SU-DHL-6 (cell line): ENCODE measurements around the gene KDM2A.

Source experiments
- H2AFZ ChIP-seq: fragments of 200-600 bp; sonication (generic); 2 replicates; pipeline ENCODE4 v1.6.1; 2014; ENCODE audit warnings: low read depth, mild to moderate bottlenecking, moderate library complexity, mixed read lengths, antibody characterized with exemption, low read length; ENCODE audit not compliant: severe bottlenecking
- H3F3A ChIP-seq: fragments of 200-600 bp; shearing (Covaris generic); 2 replicates; pipeline ENCODE4 v1.6.0; 2016; ENCODE audit warnings: antibody characterized with exemption, mild to moderate bottlenecking; ENCODE audit not compliant: insufficient read depth
- H3K27ac ChIP-seq: fragments of 200-600 bp; sonication (generic); 2 replicates; pipeline ENCODE4 v1.5.1; 2016; ENCODE audit warnings: low read depth, mild to moderate bottlenecking, low read length, moderate library complexity, mixed read lengths
- H3K27me3 ChIP-seq: fragments of 200-600 bp; sonication (generic), shearing (Covaris generic); 2 replicates; pipeline ENCODE4 v1.6.0; 2014; ENCODE audit warnings: mild to moderate bottlenecking, low read length
- H3K36me3 ChIP-seq: fragments of 200-600 bp; sonication (generic); 2 replicates; pipeline ENCODE4 v1.6.1; 2014; ENCODE audit warnings: mild to moderate bottlenecking, low read length, mixed read lengths
- H3K4me2 ChIP-seq: fragments of 300-600, 200-600 bp; shearing (Covaris generic), sonication (generic); 2 replicates; pipeline ENCODE4 v1.6.0; 2014; ENCODE audit warnings: low read length, low read depth, mild to moderate bottlenecking; ENCODE audit not compliant: poor library complexity, severe bottlenecking
- H3K4me3 ChIP-seq: fragments of 200-600 bp; sonication (generic); 2 replicates; pipeline ENCODE4 v1.5.1; 2014; ENCODE audit warnings: antibody characterized with exemption, low read length, mild to moderate bottlenecking, mixed read lengths; ENCODE audit not compliant: insufficient read depth, poor library complexity, severe bottlenecking
- H3K79me2 ChIP-seq: fragments of 200-600 bp; sonication (generic); 2 replicates; pipeline ENCODE4 v1.6.1; 2014; ENCODE audit warnings: mild to moderate bottlenecking, low read length, moderate library complexity; ENCODE audit not compliant: insufficient read depth
- H3K9ac ChIP-seq: fragments of 200-600 bp; sonication (generic); 2 replicates; pipeline ENCODE4 v1.7.0; 2014; ENCODE audit warnings: mild to moderate bottlenecking, low read length
- H3K9me2 ChIP-seq: fragments of 200-600 bp; sonication (generic); replicated peaks from 2 replicates; pipeline ENCODE4 v1.6.1; 2014; ENCODE audit warnings: low read length; ENCODE audit not compliant: insufficient read depth
- H3K9me3 ChIP-seq: fragments of 200-600 bp; sonication (generic); 2 replicates; pipeline ENCODE4 v1.6.1; 2014; ENCODE audit warnings: low read length, mixed read lengths; ENCODE audit not compliant: insufficient read depth
- H4K20me1 ChIP-seq: fragments of 200-600 bp; sonication (generic); 2 replicates; pipeline ENCODE4 v1.6.1; 2014; ENCODE audit warnings: low read depth, mild to moderate bottlenecking, antibody characterized with exemption, low read length, moderate library complexity, mixed read lengths
- EZH2phosphoT487 ChIP-seq: fragments of 200-600 bp; sonication (generic), shearing (Covaris generic); conservative IDR thresholded peaks from 2 replicates; pipeline ENCODE4 v1.6.1; 2018; ENCODE audit warnings: mild to moderate bottlenecking, antibody characterized with exemption, low read length, moderate library complexity, mixed read lengths
- TF ChIP-seq, protein P1 (sequence below): fragments of 200-600 bp; sonication (generic); IDR thresholded peaks from one replicate; pipeline ENCODE4 v1.5.1; 2017; ENCODE audit warnings: antibody characterized with exemption, mild to moderate bottlenecking, low read length, moderate library complexity; ENCODE audit not compliant: insufficient read depth, poor library complexity, severe bottlenecking

Gene KDM2A

DNA sequence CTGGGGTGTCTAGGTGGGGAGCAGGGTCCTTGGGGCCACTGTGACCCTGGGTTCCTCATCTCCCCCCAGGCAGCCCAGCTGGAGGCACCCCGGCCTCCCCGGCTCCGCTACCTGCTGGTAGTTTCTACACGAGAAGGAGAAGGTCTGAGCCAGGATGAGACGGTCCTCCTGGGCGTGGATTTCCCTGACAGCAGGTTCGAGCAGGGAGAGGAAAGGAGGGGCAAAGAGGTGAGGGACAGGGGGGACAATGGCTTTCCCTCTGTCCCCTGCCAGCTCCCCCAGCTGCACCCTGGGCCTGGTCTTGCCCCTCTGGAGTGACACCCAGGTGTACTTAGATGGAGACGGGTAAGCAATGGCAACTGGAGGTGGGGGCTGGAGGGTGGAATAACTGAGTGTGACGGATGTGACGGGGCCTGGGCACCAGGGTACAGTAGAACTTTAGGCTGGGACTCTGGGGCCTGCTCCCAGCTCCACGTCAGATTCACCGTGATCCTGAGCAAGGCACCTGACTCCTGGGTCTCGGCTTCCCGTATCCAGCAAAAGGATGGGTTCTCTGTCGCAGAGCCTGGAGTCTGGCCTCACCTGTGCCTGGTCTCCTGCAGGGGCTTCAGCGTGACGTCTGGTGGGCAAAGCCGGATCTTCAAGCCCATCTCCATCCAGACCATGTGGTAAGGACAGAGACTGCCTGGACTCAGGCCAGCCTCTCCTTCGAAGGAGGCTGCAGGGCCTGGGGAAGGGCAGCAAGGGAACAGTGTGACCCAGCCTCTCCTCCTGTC, 187.9 kb downstream of the KDM2A start:
- Histone ChIP-seq H3K9me2 (no peaks in the 10 kb centered on the region), H3K36me3 (no peaks in the 10 kb centered on the region), H3F3A (no peaks in the 10 kb centered on the region), H2AFZ (no peak overlapping the region), H3K27me3 (no peaks in the 10 kb centered on the region), H4K20me1 (no peaks in the 10 kb centered on the region), H3K79me2 (no peaks in the 10 kb centered on the region), H3K4me2 (no peak overlapping the region), H3K4me3 (no peak overlapping the region), H3K27ac (no peak overlapping the region), H3K9me3 (no peaks in the 10 kb centered on the region), H3K9ac (no peak overlapping the region)
- no peak for TF ChIP-seq EZH2phosphoT487
- TF ChIP-seq, protein P1, sequence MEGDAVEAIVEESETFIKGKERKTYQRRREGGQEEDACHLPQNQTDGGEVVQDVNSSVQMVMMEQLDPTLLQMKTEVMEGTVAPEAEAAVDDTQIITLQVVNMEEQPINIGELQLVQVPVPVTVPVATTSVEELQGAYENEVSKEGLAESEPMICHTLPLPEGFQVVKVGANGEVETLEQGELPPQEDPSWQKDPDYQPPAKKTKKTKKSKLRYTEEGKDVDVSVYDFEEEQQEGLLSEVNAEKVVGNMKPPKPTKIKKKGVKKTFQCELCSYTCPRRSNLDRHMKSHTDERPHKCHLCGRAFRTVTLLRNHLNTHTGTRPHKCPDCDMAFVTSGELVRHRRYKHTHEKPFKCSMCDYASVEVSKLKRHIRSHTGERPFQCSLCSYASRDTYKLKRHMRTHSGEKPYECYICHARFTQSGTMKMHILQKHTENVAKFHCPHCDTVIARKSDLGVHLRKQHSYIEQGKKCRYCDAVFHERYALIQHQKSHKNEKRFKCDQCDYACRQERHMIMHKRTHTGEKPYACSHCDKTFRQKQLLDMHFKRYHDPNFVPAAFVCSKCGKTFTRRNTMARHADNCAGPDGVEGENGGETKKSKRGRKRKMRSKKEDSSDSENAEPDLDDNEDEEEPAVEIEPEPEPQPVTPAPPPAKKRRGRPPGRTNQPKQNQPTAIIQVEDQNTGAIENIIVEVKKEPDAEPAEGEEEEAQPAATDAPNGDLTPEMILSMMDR = no peak

DNA sequence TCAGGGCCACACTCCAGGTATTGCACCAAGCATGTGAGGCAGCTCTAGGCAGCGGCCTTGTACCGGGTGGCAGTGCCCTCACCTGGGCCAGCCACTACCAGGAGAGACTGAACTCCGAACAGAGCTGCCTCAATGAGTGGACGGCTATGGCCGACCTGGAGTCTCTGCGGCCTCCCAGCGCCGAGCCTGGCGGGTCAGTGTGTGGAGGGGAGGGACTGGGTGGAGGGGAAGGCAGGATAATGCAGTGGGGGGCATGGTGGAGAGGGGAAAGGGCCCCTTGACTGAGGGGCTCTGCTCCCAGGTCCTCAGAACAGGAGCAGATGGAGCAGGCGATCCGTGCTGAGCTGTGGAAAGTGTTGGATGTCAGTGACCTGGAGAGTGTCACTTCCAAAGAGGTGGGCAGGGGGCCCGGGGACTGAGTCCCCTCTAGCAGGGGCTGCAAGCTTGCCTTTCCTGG, 188.5 kb downstream of the KDM2A start:
- Histone ChIP-seq H2AFZ (no peak overlapping the region), H3K9me2 (no peaks in the 10 kb centered on the region), H3F3A (no peaks in the 10 kb centered on the region), H3K27me3 (no peaks in the 10 kb centered on the region), H3K36me3 (no peaks in the 10 kb centered on the region), H3K9ac (no peak overlapping the region), H3K4me2 (no peak overlapping the region), H4K20me1 (no peaks in the 10 kb centered on the region), H3K27ac (no peak overlapping the region), H3K79me2 (no peaks in the 10 kb centered on the region), H3K9me3 (no peaks in the 10 kb centered on the region), H3K4me3 (no peak overlapping the region)
- TF ChIP-seq, protein P1 = no peak
- TF ChIP-seq EZH2phosphoT487 = no peak
